GM18508 (cell line): Measurements from ENCODE around the gene IGSF9B.

Experiments
- ATAC-seq: cut with Tn5 transposase; IDR thresholded peaks from one replicate; pipeline ENCODE4 v1.9.1; 2021; ENCODE audit warnings: moderate number of reproducible peaks; ENCODE audit not compliant: insufficient read depth, unreplicated experiment

The IGSF9B gene

DNA sequence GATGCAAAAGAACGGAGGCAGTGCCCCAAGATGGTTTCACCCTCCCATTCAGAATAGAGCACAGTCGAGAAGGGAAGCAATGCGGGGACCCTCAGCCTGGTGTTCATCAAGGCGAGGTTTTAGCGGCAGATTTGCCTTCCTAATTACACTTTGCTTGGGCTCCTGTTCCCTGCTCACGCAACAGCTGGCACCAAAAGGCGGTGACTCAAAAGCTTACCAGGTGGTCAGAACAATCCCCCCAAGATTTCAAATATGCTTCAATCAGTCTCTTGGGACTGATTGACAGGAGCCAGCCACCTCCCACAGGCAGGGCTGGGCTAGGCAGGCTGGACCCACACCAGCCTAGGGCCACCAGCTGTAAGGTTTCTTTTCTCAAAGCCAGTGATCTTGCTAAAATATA is 14.2 kb downstream of the IGSF9B start:
- ATAC-seq: no peak

DNA sequence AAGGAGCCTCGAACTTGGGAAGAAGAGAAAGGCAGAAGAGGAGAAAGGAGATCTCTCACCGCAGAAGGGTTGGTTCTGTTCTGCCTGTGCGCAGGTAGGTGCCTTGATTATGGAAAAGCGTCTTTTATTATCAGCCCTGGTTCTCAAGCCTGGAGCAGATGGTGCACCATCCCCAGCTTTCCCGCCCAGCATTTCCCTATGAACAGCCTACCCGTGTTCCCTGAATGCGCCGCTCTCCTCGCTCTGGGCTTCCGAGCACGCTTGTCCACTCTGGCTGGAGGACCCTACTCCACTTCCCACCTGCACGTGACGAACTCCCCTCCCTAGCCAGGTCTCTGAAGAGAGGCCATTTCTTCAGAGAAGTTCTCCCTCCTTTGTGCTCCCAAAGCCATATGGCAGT is 15.2 kb downstream of the IGSF9B start:
- ATAC-seq: no peak

DNA sequence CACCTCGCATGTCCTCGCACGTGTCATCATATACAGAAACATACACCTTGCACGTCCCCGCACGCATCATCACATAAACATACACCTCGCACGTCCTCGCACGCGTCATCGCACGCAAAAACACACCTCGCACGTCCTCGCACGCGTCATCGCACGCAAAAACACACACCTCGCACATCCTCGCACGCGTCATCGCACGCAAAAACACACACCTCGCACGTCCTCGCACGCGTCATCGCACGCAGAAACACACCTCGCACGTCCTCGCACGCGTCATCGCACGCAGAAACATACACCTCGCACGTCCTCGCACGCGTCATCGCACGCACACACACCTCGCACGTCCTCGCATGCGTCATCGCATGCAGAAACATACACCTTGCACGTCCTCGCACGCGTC is 16.7 kb downstream of the IGSF9B start:
- ATAC-seq: no peak

DNA sequence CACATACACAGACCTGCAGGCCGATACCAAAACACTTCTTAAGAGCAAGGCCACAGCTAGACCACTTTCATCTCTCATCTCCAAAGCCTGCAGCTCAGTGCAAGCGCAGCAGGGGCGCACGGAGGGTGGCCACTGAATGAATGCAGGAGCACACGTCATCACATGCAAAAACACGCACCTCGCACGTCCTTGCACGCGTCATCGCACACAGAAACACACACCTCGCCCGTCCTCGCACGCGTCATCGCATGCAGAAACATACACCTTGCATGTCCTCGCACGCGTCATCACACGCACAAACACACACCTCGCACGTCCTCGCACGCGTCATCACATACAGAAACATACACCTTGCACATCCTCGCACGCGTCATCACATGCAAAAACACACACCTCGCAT is 17.2 kb downstream of the IGSF9B start:
- no peak for ATAC-seq

DNA sequence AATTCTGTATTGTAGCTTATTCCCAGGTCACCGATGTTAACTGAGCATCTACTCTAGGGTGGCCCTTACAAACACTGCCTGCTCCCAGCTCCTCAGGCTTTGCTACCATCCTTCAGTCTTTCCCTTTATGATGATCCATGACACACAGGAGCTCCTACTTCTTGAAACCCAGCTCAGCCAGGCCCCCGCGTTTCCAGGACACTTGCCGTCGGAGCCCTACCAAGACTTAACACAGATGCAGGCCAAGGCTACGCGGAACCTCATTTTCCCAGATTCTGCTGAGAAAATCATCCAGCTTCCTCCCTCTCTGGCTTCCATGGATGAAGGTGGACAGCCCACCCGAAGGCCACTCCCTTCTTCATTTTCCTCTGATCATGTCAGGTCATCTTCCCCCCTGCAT is 18.6 kb downstream of the IGSF9B start:
- ATAC-seq: no peak

DNA sequence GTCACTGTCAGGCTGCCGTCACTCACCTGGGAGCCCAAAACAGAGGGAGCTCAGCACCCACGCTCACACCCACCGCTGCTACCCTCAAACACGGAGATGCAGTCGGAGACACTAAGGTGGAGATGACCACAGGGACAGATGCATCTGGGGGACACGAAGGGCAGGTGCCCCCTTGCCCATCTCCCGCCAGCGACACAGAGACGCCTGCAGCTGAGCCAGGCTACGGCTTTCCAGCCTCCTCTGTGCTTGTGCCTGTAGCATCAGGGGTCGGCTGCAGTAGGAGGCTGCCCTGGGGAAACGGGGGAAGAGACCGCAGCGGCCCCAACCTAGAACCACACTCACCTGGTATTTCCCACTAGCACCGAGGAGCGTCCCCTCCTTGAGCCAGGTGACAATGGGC is 19.3 kb downstream of the IGSF9B start:
- ATAC-seq: no peak

DNA sequence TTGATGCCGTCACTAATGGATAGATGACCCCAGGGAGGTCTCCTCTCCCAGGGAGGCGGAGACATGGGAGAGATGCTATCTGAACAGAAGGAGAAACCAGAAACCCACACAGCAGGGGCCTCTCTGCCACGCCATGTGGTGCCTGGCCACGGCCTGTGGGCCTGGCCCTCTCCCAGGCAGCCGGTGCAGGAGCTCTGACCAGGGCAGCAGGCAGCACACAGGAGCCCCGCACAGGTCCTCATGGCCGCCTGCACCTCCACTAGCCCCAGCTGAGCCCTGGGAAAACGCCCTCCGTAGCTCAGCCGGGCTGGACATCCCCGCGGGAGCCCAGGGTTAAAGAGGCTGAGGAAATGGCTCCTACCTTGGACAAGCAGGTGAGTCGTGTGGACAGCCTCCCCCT is 19.8 kb downstream of the IGSF9B start:
- no peak for ATAC-seq

DNA sequence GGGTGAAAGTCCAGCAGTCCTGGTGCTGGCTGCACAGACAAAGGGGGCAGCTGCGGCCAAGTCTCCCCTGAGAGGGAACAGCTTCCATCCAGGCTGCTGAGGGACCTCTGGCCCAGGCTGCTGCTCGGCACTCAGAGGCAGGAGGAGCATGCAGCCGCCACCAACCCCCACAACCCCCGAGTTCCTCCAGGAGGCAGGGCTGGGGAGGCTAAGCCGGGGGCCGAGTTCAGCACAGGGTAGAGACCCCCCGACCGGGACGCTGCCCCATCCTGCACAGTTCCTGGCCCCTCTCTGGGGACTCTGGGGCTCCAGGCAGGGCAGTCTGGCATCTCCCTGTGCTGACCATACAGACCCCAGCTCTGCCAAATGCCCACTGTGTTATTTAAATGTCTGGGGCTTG is 20.2 kb downstream of the IGSF9B start:
- ATAC-seq: no peak

DNA sequence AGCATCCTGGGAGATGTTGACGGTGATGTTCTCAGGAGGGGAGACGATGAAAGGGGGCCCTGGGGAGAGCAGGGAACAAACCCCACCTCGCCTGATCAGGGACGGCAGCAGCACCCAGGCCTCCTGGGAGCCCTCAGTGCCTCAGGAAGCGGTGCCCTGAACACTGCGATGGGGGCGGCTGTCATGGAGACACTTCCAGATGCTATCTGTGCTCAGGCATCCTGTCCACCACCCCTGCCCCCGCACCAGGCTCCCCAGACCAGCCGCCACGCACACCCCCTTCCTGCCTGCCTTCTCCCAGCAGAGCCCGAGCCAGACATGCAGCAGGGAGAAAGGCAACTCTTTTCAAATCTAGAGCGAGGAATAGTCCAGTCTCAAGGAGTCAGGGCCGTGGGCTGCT is 20.6 kb downstream of the IGSF9B start:
- ATAC-seq: no peak

DNA sequence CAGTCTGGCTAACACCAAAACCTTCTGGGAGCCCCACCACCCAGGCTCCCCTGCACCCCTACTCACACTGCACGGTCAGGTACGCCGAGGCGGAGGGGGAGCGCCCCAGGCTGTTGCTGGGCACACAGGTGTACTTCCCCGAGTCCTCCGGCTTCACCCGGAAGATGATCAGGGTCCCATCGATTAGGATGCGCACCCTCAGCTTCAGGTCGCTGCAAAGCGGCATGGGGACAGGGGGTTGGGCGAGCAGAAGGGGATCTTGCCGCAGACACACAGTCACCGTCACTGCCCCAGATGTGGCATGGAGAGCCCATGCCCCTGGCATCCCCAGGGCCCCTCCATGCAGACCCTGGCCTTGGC is 21.2 kb downstream of the IGSF9B start:
- no peak for ATAC-seq

DNA sequence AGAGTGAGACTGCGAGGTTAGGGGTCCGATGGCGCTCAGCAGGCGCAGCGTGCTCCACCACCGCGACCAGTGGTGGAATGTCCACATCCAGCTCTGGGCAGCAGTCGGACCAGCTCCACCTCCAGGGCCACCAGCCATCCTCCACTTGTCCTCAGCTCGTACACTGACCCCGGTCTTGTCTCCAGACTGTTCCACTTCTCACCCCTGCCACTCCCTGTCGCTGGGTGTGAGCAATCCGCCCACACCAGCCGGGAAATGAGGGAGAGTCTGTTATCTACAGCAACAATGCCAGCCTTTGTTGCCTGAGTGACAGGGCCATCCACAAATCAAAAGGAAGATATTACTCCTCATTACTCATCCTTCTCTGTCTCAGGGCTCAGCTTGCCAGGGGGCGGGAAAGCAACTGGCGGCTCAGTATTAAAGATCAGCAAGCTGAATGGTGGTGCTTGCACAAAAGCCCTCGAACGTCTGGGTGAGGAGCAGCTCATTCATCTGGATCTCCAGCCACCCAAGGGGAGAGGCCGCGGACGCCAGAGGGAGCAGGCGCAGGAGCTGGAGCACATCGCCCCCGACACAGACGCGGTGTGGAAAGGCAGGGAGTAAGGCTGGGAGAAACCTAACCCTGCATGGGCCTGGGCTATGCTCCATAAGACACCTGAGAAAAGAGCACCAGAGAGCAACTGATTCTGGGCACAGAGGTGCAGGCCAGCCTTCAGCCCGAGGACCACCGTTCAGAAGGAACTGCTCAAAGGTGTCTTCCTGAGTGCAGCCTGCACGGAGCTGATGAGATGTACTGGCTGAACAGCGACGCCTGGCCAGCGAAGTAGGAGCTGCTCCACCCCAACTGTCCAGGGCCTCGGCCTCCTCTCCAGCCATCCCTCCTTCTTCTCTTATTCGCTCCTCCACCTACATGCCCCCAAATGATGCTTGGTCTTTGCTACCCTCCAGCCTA is 21.9 kb downstream of the IGSF9B start:
- no peak for ATAC-seq

DNA sequence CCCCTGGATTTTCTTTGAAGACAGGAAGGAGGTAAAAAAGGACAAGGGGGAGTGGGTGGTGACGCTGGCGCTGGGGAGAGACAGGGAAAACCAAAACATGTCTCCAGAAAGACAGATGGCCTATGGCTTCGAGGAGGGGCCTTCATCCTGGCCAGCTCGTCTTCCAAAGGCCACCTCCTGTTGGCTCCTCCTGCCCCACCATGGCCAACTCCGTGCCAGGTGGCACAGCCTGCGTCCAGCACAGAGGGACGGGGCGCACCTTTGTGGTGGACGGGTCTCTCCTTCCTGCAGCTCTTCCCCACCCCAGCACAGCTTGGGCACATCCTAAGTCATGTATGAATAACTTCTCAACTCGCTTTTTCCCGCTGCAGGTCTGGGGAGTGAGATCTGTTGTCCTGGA is 22.7 kb downstream of the IGSF9B start:
- no peak for ATAC-seq

DNA sequence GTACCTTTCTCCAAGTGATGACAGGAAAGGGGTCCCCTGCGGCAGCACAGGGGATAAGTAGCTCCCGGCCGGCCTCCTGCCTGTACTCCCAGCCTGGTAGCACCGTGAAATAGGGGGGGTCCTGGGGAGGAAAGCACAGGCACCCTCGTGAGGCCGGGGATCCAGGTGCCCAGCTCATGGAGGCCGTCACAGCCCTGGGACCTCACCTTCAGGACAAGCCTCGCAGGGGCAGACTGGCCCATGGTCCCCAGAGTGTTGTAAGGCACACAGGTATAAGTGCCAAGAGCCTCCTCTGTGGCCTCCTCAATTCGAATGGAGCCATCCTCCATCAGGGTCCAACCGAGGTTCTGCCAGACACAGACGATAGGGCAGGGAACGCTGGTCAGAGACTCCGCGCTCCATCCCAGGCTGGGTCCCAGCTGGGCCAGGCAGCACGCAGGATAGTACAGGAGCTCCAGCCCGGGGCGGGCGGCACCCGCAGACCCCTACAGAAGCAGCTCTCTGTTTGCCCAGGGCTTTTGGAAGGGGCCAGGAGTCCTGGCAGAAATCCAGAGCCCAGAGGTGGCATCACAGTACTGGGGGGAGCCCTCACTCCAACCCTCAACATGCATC is 25.2 kb downstream of the IGSF9B start:
- ATAC-seq: no peak

DNA sequence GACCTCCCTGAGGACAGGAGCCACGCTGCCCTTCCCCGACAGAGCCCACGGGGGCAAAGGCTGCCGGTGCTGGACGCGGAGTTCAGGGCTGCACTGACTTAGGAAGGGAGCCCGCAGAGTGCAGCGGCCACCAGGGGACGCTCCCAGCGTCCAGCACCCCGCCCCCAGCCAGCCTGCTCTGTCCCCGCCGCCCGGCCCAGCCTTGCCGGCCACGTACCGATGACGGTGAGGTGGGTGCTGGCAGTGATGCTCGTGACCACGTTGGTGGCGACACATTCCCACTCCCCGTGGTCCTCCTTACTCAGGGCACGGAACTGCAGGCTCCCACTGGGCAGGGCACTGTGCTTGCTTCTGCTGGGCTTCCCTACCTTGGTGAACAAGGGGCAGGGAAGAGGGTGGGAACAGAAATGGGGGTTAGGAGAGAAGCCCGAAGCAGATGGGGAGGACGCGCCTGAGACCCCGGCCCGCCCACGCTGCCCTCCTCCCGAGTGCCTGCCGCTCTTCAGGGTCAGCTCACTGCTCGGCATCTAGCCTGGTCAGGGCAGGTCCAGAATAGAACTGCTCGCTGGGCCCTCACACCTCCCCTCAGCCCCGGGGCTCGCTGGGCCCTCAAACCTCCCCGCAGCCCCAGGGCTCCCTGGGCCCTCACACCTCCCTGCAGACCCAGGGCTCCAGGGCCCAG is 25.9 kb downstream of the IGSF9B start:
- no peak for ATAC-seq

DNA sequence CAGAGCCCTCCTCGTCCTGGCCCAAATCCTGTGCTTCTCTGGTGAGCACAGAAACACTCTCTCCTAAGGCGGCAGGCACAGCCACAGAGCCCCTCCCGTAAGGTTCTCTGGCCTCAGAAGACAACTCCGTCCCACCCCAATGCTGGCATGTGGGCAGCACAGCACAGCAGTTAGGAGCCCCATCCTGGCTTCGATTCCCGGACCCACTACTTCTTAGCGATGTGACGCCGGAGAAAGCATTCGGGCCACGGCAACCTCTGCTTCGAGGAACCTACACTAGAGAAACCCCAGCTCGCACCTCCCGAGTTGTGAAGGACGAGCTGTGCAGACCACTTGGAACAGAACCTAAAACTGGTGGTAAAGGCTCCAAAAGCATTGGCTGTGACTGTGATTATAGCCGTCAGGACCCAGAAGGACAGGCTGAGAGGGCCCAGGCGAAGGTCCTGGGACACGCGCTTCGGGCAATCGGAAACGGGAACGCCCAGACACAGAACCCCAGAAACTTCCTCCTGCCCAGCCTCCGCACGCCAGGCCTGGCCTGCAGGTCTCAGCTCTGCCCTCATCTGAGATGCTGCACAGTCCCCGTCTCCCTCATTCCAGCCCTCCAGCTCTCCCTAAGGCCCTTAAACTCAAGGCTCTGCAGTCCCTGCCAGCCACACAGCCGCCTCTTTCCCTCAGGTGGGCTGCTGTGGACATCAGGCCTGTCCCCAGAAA is 26.6 kb downstream of the IGSF9B start:
- no peak for ATAC-seq

DNA sequence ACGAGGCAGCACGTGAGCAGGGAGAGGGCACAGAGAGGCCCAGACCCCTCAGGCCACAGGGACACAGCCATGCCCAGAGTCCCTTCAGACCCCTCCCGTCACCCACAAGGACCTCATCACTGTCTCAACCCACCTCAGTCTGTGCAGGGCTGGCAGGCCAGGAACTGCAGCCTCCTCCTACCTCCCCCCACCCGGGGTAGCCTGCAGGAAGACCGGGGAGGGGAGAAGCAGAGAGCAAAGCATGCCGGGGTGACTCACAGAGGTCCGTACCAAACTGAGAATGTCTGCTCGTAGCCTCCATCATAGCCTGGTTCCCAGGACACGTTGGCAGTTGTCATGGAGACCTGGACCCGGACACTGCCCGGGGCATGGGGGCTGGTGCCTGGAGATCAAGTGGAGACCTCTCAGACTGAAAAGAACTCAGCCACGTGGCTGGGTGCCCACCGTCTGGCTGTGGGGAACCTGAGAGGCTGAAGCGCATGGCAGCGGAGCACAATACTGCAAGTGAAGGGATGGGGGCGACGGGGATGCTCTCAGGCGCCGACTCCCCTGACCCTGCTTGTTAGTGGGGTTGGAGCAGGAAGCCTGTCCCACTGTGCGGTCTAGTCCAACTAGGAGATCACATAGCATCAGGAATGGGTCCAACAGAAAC is 27.2 kb downstream of the IGSF9B start:
- no peak for ATAC-seq

DNA sequence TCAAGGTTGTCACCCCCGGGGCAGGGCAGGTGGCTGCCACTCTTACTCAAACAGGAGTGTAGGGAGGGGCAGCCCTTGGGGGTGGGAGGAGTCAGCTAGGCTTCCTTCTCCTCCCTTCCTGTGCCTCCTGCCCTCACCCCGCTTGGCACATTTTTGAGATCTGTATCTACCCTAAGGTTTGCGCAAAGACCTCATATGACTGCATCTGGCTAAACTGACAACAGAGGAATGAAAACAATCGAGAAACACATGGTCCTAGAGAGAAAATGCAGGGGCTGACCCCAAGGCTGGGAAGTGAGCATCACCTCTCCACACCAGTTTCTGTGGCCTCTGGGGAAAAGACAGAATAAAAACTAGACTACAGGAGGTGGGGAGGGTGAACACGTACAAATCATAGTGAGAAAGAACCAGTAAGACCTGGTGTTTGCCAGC is 28.1 kb downstream of the IGSF9B start:
- no peak for ATAC-seq

DNA sequence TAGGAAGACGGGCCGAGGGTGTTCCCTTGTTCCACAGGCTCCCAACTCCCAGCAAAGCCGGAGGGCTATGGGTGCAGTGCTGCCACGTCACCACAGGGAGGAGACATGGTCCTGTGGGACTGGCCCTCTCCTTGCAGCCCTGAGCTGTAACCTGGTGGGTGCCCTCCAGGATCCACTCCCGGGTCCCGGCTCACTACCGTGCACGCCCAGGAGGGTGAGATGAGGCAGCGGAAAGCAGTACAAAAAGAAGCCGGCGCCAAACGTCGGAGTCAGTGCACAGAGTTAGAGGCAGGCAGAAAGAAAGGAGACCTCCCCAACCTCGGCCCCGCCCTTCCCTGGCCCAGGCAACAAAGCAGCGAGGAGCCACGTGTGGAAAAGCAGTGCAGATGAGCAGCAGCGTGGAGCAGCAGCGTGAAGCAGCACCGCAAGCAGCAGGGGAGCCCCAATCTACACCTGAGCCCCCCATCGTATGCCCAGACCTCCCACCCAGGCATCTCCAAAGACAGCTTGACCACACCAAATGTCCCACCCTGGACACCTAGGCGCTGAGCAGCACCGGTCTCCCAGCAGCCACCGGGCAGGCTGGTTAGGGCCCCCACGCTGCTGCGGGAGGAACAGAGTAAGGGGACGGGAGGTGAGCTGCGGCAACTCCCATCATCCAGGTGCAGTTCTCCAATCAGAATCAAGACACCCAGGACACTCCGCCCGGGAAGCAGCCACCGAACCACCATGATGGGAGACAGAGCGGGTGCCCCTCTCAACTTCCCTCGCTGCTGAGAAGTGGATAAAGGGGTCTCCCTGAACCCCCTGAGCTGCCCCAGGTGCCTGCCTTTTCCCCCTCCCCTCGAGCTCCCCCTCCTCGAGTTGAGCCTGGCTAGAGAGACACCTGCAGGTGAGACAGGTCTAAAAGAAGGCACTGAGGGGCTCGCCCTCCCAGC is 28.8 kb downstream of the IGSF9B start:
- no peak for ATAC-seq
